Measurements from ENCODE around the gene ANK3.

DNA sequence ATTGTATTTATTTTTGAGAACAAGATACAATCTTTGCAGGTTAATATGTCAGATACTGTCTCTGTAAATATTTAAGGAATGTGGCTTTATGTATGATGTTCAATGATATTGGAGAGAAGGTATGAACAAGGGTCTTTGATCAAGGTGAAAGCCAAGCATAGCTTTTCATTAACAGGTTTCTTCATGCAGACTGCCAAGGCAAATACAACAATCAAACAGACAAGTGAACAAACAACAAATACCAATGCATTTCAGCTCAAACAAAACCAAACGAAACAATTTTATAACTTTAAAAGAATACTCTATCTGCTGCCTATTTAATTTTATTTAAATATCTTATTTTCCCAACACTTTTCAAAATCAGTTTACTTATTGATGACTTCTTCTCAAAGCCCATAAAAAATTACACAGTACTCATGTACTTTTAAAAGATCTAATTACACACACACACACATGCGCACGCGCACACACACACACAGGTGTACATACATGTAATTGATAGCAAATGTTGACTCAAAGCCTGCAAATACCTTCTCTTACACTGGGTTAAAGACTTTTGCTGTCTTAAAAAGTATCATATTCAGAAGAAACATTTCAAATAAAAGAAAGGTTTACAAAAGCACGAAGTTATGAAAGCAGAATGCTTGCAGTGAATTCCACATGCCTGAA, 282.2 kb downstream of the ANK3 start:
- TF ChIP-seq CTCF (IDR thresholded peaks at IDR 0.05) (no peak), POLR2AphosphoS5 (IDR thresholded peaks at IDR 0.05) (no peak)

Data from breast epithelium (tissue), 3 donors.